HG02759 (cell line): ENCODE results near the gene TGFB2.
"Not testable (repeated sequence)": the region's sequence is repeated elsewhere in the genome, so short reads cannot be mapped to it uniquely, and the experiment has no call there.

Source experiments
- ATAC-seq: cut with Tn5 transposase; IDR thresholded peaks from one replicate; pipeline ENCODE4 v1.9.1; 2021; ENCODE audit warnings: mild to moderate bottlenecking, moderate library complexity; ENCODE audit not compliant: unreplicated experiment

Gene TGFB2

GRCh38 chr1:218344814-218345672, at the start of gene TGFB2:
Gene TGFB2, plus strand, starts transcription at chr1:218345336. Its CDS starts 1,366 bp downstream, at chr1:218346702.
- ATAC-seq, result peak; percentile 42

- no peak for ATAC-seq
These were observed 49.0 kb upstream of the TGFB2 start for GRCh38 chr1:218296162-218296561.

- no peak for ATAC-seq
These were observed 47.7 kb upstream of the TGFB2 start for GRCh38 chr1:218297461-218297860.

- ATAC-seq, result no peak
These were observed 47.3 kb upstream of the TGFB2 start for GRCh38 chr1:218297867-218298266.

GRCh38 chr1:218298398-218298797, 46.7 kb upstream of the TGFB2 start:
- ATAC-seq, result no peak

GRCh38 chr1:218299416-218299815, 45.7 kb upstream of the TGFB2 start:
- ATAC-seq, result no peak

GRCh38 chr1:218301217-218301616, 43.9 kb upstream of the TGFB2 start:
- no peak for ATAC-seq

- no peak for ATAC-seq
These were observed 43.0 kb upstream of the TGFB2 start for GRCh38 chr1:218302155-218302554.

- ATAC-seq, result no peak
These were observed 41.8 kb upstream of the TGFB2 start for GRCh38 chr1:218303176-218303879.

GRCh38 chr1:218304281-218305039, 40.7 kb upstream of the TGFB2 start:
- ATAC-seq, result peak; percentile 78

GRCh38 chr1:218305472-218306064, 39.6 kb upstream of the TGFB2 start:
- no peak for ATAC-seq

- no peak for ATAC-seq
These were observed 32.6 kb upstream of the TGFB2 start for GRCh38 chr1:218312509-218312908.

GRCh38 chr1:218314316-218314715, 30.8 kb upstream of the TGFB2 start:
- no peak for ATAC-seq

- no peak for ATAC-seq
These were observed 29.5 kb upstream of the TGFB2 start for GRCh38 chr1:218315638-218316037.

- ATAC-seq, result no peak
These were observed 28.1 kb upstream of the TGFB2 start for GRCh38 chr1:218317061-218317460.

GRCh38 chr1:218320182-218320581, 25.0 kb upstream of the TGFB2 start:
- ATAC-seq, result not testable (repeated sequence)

- no peak for ATAC-seq
These were observed 22.4 kb upstream of the TGFB2 start for GRCh38 chr1:218322762-218323161.

GRCh38 chr1:218323568-218324225, 21.4 kb upstream of the TGFB2 start:
- ATAC-seq, result no peak

- ATAC-seq, result no peak
These were observed 20.9 kb upstream of the TGFB2 start for GRCh38 chr1:218324226-218324580.

GRCh38 chr1:218328769-218329168, 16.4 kb upstream of the TGFB2 start:
- ATAC-seq, result no peak
